ENCODE results near the gene PLA2G4B.

- TF ChIP-seq YY1 (IDR thresholded peaks at IDR 0.05; ENCODE audit: insufficient read depth, insufficient read length) (no peak), ZNF274 (IDR thresholded peaks at IDR 0.05; ENCODE audit: low read depth, low read length) (no peak), SUZ12 (IDR thresholded peaks at IDR 0.05; ENCODE audit: extremely low read depth, insufficient read depth, insufficient read length) (no peak)
Measured at GRCh38 chr15:41882689-41883483, 44.2 kb downstream of the PLA2G4B start.
